Measurements from ENCODE around the gene RXRA. TPM values are rescaled to one million over a fixed set of nuclear protein-coding genes. Genes with fewer than 3 reads are reported as not detected.

Gene RXRA
- total RNA-seq, 4 donors from 2014 or later: 53.5 to 61.5 (median 56.5) TPM

GRCh38 chr9:134337469-134337868 lies 11.2 kb downstream of the RXRA start:
- no peak for TF ChIP-seq POLR2A (IDR thresholded peaks at IDR 0.05)
- TF ChIP-seq EP300 (IDR thresholded peaks at IDR 0.05): no peak
- TF ChIP-seq CTCF (IDR thresholded peaks at IDR 0.05): no peak
- DNase-seq (ENCODE audit: low spot score in 2 of 2): no peak
- Histone ChIP-seq H3K36me3 (no peaks in the 10 kb centered on the region), H3K27ac (peak overlapping the region in 2 of 4 donors; percentile 80 to 81), H3K4me3 (no peak overlapping the region), H3K9me3 (no peaks in the 10 kb centered on the region), H3K27me3 (no peaks in the 10 kb centered on the region), H3K4me1 (peaks cover 0 to 100% (median 86%) of the 10 kb centered on the region in 4 donors)
- WGBS, 2 donors: 93 to 96% methylated on average over 13 of the region's 13 CpGs

- peak overlapping the region in 1 of 4 donors; percentile 8 for H3K4me3 ChIP-seq
- H3K36me3 ChIP-seq: no peaks in the 10 kb centered on the region
- no peak for TF ChIP-seq CTCF (IDR thresholded peaks at IDR 0.05)
- no peak for TF ChIP-seq EP300 (IDR thresholded peaks at IDR 0.05)
- TF ChIP-seq POLR2A (IDR thresholded peaks at IDR 0.05): no peak
- no peak for DNase-seq (ENCODE audit: low spot score in 2 of 2)
- H3K27ac ChIP-seq: peak overlapping the region; percentile 39 to 81 (median 76)
- H3K9me3 ChIP-seq: no peaks in the 10 kb centered on the region
- 14 to 40% methylated on average over 8 to 9 of the region's 27 CpGs for WGBS, 2 donors
- H3K4me1 ChIP-seq: peaks cover 0 to 100% (median 86%) of the 10 kb centered on the region in 4 donors
- no peaks in the 10 kb centered on the region for H3K27me3 ChIP-seq
Measured at GRCh38 chr9:134338394-134339182, 12.3 kb downstream of the RXRA start.

GRCh38 chr9:134339183-134339806 lies 13.0 kb downstream of the RXRA start:
- Histone ChIP-seq H3K4me3 (peak overlapping the region in 1 of 4 donors; percentile 8), H3K36me3 (no peaks in the 10 kb centered on the region), H3K9me3 (no peaks in the 10 kb centered on the region), H3K27ac (peak overlapping the region; percentile 39 to 81 (median 76)), H3K4me1 (peaks cover 0 to 100% (median 87%) of the 10 kb centered on the region in 4 donors), H3K27me3 (no peaks in the 10 kb centered on the region)
- WGBS, 2 donors: 35 to 81% methylated on average over 2 to 16 of the region's 17 CpGs
- no peak for DNase-seq (ENCODE audit: low spot score in 2 of 2)
- TF ChIP-seq POLR2A (IDR thresholded peaks at IDR 0.05) (peak in 1 of 2 donors; percentile 2), CTCF (IDR thresholded peaks at IDR 0.05) (no peak), EP300 (IDR thresholded peaks at IDR 0.05) (peak in 1 of 2 donors; percentile 63)

GRCh38 chr9:134340475-134341160 lies 14.4 kb downstream of the RXRA start:
- H3K27me3 ChIP-seq: no peaks in the 10 kb centered on the region
- TF ChIP-seq EP300 (IDR thresholded peaks at IDR 0.05): peak in 1 of 2 donors; percentile 62
- TF ChIP-seq POLR2A (IDR thresholded peaks at IDR 0.05): no peak
- TF ChIP-seq CTCF (IDR thresholded peaks at IDR 0.05): no peak
- no peak overlapping the region for H3K4me3 ChIP-seq
- no peaks in the 10 kb centered on the region for H3K36me3 ChIP-seq
- peaks cover 0 to 100% (median 90%) of the 10 kb centered on the region in 4 donors for H3K4me1 ChIP-seq
- peak overlapping the region; percentile 28 to 81 (median 76) for H3K27ac ChIP-seq
- DNase-seq (ENCODE audit: low spot score in 2 of 2): no peak
- H3K9me3 ChIP-seq: no peaks in the 10 kb centered on the region
- WGBS, 2 donors: 48 to 67% methylated on average over 23 to 24 of the region's 28 CpGs

All from tibial nerve (tissue), 4 donors.